EH (cell line): Measurements from ENCODE around the gene TATDN2.
"Not testable (repeated sequence)": the region's sequence is repeated elsewhere in the genome, so short reads cannot be mapped to it uniquely, and the experiment has no call there.

Experiments
- DNase-seq: peaks from one replicate; pipeline ENCODE4 v3.0.0-alpha.2; 2015; ENCODE audit warnings: low read depth

Gene TATDN2

DNA sequence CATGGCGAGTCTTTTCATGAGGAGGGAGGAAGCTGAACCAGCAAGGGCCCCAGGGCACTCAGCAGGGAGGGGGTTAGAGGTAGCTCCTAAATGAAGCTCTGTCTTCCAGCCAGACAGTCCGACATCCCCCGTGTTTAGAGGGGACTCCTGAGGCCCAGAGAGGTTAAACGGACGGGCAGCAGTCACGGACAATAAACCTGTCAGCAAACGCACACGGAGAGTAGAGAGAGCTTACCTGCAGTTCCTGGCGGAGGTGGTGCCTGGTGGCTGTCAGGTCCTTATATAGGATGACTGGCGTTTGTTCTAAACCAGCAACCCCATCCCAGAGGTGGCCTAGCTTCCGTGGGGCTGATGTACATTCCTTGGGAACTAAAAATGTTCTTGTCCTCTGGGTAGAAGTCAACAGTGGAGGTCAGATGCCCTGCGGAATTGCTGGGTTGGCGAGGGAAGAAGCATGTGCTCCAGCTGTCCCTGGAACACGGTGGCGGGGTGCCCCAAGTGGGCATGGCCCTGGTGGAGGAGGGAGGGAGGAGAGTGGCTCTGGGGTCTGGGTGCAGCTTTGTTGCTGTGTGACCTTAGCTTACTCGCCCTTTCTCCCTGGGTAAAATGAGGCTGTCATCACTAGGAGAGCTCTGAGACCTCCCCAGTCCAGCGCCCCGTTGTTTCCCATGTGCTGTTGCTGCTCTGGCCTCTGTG lies 42.4 kb downstream of the TATDN2 start:
- no peak for DNase-seq

DNA sequence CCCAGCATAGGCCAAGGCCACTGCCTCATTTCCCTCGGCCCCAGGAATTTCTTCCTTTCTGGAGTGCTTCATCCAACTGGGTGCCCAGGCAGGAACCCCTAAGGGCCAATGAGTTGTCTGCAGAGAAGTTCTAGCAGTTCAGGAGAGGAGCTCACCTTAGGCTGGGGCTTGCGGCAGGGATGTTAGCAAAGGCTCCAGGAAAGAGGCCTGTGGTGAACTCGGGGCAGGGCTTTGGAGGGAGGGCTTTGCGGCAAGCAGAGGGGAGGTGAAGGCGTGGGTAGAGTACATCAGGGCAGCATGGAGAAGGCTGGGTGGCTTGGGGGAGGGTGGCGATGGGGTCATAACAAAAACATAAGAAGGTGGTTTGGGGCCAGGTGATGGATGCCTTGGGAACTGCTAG lies 43.4 kb downstream of the TATDN2 start:
- no peak for DNase-seq

DNA sequence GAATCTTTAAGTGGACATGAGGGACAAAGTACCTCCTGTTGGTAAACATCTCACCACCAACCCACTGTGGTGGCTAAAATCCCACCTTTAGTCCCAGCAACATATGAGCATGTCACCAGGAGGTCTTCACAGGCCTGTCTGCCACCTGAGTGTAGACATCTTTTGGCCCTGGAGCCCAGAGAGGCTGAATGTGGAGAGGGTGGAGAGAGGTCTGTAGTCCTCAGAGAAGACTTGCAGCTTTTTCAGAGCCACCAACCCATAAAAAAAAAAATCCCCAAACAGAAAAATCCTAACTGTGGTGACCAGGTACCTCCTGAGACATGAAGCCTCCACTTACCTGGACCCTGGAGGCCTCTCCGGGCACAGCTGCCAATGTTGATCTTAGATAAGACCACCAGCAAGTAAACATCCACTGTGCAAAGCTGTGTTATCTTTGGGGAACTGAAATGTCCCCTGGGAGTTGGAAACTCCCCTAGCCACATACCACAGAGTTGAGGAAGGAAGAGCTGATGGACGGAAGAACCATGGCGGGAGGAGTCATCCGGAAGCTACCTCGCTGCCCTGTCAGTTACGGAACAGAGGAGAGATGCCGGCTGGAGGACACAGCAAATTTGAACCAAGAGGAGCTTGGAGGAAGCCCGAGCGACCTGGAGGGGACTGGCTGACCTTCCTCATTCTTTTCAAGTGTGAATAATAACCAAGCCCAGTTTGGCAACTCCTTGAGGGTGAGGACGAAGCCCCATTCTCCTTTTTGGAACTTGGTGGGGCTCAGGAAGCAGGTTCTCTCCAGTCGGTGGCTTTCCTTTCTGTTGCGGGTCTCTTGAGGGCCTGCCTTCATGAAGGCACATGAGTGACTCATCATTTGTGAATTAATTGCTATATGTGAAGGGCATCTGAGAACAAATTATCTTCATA lies 44.5 kb downstream of the TATDN2 start, which contains the start of gene GHRL:
Gene GHRL, minus strand, starts transcription at position 443 of the 915 bp plus-strand sequence. CDS start 2,767 bp downstream, outside the sequence.
- DNase-seq: no peak

DNA sequence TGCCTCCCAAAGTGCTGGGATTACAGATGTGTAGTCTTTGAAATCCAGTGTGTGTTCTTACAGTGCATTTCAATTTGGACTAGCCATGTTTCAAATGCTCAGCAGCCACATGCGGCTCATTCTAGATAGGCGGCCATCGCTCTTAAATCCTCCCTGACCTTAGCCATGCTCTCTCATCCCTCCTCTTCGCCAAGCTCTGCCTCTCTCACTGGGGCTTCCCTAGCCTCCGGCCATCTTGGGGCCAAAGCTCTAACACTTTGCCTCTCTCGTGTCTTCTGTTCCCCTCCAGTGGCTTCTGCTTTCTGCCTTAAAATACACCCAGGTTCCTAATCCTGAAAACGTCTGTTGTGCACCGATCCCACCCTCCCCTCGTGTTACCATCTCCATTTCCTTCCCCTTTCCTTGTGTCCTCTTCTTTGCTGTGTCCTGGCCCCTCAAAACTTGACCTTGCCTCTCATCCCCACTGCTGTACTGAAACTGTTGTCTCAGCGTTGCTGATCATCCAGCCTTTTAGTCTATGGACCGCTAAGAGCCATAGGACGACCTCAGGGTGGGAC lies 45.8 kb downstream of the TATDN2 start:
- DNase-seq: no peak

DNA sequence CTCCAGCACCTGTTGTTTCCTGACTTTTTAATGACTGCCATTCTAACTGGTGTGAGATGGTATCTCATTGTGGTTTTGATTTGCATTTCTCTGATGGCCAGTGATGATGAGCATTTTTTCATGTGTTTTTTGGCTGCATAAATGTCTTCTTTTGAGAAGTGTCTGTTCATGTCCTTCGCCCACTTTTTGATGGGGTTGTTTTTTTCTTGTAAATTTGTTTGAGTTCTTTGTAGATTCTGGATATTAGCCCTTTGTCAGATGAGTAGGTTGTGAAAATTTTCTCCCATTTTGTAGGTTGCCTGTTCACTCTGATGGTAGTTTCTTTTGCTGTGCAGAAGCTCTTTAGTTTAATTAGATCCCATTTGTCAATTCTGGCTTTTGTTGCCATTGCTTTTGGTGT lies 49.8 kb downstream of the TATDN2 start:
- not testable (repeated sequence) for DNase-seq

DNA sequence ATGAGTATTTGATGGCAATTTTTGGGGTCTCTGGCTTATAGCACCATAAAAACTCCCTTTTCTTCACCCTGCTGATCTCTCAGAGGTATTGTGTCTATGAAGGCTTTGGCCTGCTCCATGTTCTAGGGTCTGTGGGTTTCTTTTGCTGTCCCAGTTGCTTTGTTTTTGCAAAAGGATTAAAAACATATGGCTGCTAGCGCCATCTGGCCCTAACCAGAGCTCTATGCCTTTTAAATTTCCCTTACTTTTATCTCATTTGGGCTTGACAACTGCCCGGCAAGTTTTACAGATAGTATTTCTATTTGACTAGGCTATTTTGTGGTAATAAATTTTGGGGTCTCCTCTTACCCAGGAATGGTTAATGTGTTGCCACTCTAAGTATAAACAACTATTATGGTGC lies 50.9 kb downstream of the TATDN2 start:
- DNase-seq: peak; percentile 16

DNA sequence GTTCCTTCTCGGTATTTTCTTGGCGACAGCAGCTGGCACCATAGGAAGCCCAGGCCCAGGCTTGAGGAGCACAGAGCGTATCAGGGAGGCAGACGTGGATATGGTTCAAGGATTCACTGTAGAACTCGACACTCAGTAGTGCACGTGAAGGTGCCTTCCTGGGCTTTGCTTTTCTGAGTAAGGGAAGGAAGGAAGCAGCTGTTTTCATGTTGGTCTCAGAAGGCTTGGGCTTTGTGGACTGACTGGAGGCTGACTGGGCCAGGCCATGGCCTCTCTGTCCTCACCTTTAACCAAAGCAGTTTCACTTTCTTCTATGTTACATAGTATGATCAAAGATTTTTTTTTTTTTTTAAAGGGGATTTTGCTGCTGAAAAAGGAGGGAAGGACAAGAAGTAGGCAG lies 51.4 kb downstream of the TATDN2 start:
- DNase-seq: no peak

DNA sequence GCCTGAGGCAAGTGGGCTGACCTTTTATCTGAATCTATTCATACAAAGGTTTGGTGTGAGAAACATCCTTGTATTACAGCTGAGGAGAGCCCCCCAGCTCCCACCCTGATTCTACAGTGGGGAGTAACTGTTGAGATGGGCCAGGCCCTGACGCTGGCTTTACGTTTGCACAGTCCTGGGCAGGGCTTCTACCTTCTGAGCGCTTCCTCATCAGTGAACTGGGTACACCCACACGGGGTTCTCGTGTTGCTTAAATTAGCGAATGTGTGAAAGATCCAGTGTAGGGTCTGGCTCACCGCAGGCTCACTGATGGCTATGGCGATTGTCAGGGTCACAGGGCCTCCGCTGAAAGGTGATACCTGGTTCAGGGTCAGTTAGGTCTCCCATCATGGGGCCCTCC lies 51.8 kb downstream of the TATDN2 start:
- DNase-seq: no peak

DNA sequence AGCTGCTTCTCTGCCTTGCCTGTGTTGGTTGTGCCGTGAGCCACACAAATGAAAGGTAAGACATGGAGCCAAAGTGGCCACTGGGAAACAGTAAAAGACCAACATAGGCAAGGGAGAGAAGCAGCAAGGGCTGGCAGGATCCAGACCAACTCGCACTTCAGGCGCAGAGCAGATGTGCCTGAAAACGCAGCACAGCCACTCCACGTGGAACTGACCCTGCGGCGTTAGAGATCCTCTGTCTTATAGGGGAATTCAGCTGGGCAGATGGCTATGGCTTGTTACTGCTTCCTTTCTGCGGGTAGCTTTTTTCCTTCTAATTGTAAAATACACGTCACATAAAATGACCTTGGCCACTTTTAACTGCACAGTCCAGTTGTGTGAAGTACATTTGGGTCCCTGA lies 54.8 kb downstream of the TATDN2 start:
- no peak for DNase-seq

DNA sequence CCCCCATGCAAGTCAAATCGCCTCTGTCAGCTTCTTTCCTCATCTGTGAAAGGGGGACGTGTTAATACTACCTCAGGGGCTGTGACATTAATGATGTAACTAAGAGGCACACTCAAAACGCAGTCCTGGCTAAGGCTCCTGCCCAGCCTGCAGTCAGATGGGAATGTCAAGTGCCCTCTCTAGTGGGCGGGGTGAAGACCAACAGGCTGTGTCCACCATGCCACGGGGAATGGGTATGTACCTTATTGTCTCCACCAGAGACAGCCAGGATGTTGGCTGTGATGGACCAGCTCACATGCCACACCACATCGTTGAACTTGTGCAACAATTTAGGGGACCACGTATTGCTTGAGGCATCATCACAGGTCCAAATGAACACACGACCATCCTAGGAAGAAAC lies 55.5 kb downstream of the TATDN2 start:
- no peak for DNase-seq

DNA sequence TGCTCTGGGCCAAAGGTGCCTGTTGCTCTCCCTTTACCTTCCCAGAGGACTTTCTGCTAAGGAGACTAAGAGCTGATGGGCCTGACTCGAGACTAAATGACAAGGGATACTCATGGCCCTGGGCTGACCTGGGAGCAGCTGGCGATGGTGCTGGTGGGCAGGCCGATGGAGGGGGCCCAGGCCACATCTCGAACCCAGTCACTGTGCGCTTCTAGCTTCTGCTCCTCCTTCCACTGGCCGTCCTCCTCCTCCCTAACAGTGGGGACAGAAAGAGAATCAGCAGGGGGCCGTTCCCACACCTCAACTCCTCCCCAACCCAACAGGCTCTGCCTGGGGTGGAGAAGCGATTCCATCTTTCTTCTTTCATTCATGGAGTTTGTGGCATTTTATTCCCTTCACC lies 56.6 kb downstream of the TATDN2 start:
- no peak for DNase-seq

DNA sequence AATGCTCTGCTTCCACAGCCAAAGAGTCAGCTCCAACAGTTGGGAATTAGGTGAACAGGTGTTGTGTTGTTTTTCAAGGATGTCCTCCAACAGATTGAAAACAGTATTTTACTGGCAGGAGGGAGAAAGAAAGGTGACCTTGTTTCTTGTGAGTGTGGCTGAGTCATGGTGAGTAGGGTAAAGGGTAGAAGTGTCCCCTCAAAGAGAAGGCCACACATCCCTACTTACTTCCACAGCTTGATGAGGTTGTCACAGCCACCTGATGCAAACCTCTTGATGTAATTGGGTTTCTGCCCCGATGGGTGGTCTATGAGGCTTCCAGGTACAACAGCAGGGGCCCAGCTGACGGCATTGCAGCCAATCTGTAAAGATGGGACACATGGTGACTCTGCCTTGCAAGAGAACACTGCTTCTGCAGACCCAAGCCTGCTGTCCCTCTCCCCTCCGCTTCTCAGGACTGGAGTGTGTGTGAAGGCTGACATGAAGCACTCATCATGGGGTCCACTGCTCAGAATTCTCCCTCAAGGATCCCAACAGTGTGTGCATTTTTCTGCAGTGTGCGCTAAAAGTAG lies 57.2 kb downstream of the TATDN2 start:
- no peak for DNase-seq

DNA sequence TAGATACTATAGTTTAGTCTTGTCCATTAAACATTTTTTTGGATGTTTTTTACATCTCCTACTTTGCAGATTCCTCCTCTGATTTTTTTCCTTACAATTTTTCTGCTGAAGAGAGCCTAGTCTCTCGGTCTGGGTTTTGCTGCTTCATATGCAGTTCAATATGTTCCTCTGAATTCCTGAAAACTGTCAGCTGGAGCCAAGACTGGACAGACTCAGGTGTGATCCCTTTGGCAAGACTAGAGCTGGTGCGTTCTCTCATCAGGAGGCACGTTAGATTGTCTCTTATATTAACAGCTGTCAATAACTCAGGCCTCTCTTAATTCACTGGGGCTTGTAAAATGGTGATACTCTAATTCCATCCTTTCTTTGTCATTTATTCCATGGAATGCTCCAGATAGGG lies 57.9 kb downstream of the TATDN2 start:
- DNase-seq: no peak

DNA sequence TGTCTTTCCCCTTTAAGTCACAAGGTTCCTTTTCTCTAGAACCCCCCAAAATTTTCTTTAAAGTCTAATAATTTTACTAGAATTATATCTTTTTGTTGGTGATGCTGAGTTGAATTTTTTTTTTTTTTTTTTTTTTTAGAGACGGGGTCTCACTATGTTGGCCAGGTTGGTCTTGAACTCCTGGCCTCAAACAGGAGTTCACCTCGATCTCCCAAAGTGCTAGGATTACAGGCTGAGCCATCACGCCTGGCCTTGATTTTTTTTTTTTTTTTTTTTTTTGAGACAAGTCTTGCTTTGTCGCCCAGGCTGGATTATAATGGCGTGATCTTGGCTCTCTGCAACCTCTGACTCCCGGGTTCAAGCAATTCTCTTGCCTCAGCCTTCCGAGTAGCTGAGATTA lies 60.4 kb downstream of the TATDN2 start:
- no peak for DNase-seq

DNA sequence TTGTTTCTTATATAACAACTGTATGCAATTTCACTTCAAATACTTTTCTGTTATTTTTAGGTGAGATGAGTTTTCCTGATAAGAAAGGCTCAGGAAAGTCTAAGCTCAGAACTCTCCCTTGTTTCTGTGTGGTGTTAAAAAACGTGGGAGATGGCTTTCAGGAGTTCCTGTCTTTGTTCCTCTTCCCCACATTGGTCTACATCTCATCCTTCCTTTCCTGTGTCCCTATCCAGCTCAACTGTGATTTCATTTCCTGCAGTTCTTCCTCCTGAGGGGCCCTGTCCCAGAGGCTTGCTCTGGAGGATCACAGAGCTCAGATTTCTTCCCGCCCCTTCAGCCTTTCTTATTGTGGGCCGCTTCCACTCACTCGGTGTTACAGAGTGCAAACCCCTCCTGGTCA lies 61.5 kb downstream of the TATDN2 start:
- DNase-seq: no peak

DNA sequence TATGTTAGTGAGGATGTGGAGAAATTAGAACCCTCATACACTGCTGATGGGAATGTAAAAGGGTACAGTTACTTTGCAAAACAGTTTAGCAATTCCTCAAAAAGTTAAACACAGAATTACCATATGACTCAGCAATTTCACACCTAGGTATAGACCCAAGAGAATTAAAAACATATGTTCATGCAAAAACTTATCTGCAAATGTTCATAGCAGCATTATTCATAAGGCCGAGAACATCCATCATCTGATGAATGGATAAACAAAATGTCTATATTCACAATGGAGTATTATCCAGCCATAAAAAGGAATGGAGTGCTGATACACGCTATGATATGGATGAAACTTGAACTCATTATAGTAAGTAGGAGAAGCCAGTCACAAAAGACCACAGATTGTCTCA lies 62.3 kb downstream of the TATDN2 start:
- DNase-seq: peak; percentile 68

DNA sequence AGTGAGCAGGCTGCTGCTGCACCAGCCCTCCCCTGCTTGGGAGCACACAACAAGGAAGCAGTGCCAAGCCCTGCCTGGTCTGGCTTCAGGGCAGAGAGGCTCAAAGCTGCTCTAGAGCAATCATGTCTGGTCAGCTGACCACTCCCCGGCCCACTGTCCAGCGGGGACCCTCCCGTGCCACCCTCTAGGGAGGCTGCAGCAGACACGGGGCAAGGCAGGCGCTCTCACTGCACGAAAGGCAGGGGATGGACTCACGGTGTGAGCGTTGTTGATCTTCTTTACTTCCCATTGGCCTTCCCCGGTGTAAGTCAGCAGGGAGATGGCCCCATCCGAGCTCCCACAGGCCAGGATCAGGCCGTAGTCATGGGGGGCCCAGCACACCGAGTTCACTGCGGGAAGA lies 63.5 kb downstream of the TATDN2 start:
- no peak for DNase-seq

DNA sequence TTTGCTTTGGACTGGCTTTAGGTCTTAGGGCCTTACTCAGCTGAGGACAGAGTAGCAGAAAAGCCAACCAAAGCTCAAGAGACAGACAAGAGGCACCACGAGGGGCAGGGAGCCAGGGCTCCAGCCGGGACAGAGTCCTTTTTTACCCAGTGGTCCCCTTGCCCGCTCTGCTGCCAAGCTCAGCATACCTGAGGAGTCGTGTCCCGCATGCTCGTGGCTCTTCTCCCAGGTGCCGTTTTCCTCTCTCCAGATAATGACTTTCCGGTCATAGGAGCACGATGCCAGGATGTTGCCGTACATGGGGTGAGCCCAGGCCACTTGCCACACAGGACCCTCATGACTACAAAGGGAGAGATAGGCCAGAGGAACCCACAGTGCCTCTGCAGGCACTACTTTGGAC lies 64.1 kb downstream of the TATDN2 start:
- no peak for DNase-seq

DNA sequence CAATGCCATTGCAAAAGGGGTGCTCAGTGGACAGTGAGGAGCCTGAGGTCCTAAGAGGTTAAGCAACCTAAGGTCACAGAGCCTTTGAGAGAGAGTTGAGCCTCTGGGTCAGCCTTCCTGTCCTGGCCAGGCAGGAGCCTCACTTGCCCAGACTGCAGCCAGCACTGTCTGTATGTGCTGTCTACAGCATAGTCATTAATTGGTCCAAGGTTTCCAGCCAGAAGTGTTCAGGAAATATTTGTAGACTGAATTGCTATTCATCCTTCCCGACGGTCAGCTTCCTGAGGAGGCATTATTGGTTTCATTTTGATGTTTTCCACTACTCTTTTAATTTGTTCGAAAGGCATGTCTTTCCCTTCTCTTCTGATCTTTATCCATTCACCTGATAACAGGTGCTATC lies 64.6 kb downstream of the TATDN2 start:
- no peak for DNase-seq

DNA sequence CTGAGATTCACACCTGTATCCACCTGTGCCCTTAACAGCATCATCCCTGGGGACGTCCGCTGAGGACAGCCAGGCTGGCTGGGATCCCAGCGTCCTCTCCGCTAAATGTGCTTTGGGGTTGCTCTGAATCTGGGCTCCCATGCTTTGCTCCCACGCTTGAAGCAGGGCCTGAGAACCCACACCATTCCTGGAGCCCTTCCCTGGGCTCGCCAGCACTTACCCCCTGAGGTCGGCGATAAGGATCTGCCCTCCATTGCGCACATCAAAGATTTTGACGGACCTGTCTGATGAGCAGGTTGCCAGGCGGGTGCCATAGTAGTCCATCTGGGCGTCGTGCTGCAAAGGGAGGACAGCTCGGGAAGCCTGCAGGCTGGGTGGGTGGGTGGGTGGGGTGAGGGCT lies 66.8 kb downstream of the TATDN2 start:
- no peak for DNase-seq

DNA sequence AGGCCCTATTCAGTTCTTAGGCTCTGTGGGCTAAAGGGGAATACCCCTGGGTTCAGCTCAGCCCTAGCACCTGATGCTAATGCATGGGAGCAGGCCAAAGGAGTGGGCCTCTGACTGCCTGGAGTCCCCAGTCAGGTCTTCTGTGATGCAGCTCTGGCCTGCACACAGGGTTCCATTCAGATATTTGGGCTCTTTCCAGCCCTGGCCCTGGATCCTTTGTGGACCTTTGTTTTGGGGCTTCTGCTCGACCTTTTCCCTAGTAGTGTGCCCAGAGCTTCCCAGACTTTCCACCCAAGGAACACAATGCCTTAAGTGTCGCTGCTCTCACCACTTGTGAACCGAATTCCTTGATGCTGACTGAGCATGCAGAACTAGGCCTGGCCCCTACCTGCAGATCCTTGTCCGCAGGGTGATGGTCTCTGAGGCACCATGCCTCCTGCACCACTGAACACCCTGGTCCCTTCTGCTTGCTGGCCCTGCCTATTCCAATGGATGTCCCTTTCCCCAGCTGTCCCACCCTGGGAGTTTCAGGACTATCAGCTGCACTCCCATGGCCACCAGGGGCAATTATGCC lies 67.6 kb downstream of the TATDN2 start:
- no peak for DNase-seq

DNA sequence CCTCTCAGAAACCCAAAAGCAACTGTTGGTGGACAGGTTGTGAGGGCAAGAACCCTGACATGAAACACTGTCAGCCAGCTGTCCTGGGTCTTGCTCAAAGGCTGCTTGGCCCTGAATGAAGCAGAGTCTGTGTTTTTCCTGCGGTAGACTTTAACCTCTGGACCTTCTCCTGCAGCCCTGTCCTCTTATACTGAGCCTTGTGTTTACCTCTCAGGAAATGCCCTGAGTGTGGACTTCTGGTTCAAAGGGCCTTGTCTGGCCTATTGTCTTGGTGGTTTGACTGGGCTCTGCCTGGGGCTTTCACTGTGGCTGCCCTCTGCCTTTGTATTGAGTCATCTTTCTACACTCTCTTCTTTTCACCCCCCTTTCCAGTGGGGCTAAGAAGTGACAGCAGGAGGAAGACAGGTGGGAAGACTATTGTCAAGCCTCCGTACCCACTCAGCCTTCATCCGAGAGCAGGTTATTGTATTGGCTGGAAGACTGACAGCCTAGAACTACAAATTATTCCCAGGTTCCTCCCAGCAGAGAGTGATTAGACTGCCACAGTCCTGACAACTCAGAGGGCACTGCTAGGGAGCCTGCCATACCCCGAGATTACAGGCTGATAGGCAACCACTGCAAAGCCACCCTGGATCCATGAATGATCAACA lies 69.2 kb downstream of the TATDN2 start:
- DNase-seq: no peak
